Brain microvascular endothelial cell (primary cell): ENCODE data around the gene MESD.
A peak's percentile ranks its signal among the peaks of the same experiment; 100 is the strongest.

Source experiments
- DNase-seq: peaks from one replicate; pipeline ENCODE4 v3.0.0-alpha.2; 2020
- H3K27ac ChIP-seq: fragments of 250-450 bp; sonication (Bioruptor Pico); 2 replicates; pipeline ENCODE4 v1.5.1; 2020; ENCODE audit warnings: mild to moderate bottlenecking, moderate library complexity
- H3K27me3 ChIP-seq: fragments of 250-450 bp; sonication (Bioruptor Pico); replicated peaks from 2 replicates; pipeline ENCODE4 v1.5.1; 2020; ENCODE audit warnings: mild to moderate bottlenecking
- H3K36me3 ChIP-seq: fragments of 250-450 bp; sonication (Bioruptor Pico); replicated peaks from 2 replicates; pipeline ENCODE4 v1.5.1; 2020; ENCODE audit warnings: mild to moderate bottlenecking
- H3K4me3 ChIP-seq: 2 replicates; pipeline ENCODE4 v1.5.1; 2011; ENCODE audit warnings: low read depth, mild to moderate bottlenecking, control low read depth, low read length, moderate library complexity
- in situ Hi-C: cut with HindIII; loops from 2 replicates; pipeline ENCODE4 v1.10.0; 2017; ENCODE audit warnings: low sequenced_read_pairs, low pct_ligation_motif_present
- TF ChIP-seq, protein P1 (sequence below): IDR thresholded peaks from 2 replicates; pipeline ENCODE4 v1.5.1; 2011; ENCODE audit warnings: low read depth, mild to moderate bottlenecking, moderate library complexity, low read length, control low read depth, inconsistent platforms; ENCODE audit errors: missing control alignments

MESD gene

DNA sequence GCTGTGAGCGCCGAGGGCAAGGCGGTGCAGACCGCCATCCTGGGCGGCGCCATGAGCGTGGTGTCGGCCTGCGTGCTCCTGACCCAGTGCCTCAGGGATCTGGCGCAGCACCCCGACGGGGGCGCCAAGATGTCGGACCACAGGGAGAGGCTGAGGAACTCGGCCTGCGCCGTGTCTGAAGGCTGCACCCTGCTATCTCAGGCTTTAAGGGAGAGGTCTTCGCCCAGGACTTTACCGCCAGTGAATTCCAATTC is 13.4 kb upstream of the MESD start:
- DNase-seq, result no peak
- Histone ChIP-seq H3K36me3 (no peaks in the 10 kb centered on the region), H3K4me3 (peak overlapping the region; percentile 88), H3K27me3 (no peaks in the 10 kb centered on the region), H3K27ac (no peak overlapping the region)
- TF ChIP-seq, protein P1, sequence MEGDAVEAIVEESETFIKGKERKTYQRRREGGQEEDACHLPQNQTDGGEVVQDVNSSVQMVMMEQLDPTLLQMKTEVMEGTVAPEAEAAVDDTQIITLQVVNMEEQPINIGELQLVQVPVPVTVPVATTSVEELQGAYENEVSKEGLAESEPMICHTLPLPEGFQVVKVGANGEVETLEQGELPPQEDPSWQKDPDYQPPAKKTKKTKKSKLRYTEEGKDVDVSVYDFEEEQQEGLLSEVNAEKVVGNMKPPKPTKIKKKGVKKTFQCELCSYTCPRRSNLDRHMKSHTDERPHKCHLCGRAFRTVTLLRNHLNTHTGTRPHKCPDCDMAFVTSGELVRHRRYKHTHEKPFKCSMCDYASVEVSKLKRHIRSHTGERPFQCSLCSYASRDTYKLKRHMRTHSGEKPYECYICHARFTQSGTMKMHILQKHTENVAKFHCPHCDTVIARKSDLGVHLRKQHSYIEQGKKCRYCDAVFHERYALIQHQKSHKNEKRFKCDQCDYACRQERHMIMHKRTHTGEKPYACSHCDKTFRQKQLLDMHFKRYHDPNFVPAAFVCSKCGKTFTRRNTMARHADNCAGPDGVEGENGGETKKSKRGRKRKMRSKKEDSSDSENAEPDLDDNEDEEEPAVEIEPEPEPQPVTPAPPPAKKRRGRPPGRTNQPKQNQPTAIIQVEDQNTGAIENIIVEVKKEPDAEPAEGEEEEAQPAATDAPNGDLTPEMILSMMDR, result no peak
- in situ Hi-C loops, result no loop called here

DNA sequence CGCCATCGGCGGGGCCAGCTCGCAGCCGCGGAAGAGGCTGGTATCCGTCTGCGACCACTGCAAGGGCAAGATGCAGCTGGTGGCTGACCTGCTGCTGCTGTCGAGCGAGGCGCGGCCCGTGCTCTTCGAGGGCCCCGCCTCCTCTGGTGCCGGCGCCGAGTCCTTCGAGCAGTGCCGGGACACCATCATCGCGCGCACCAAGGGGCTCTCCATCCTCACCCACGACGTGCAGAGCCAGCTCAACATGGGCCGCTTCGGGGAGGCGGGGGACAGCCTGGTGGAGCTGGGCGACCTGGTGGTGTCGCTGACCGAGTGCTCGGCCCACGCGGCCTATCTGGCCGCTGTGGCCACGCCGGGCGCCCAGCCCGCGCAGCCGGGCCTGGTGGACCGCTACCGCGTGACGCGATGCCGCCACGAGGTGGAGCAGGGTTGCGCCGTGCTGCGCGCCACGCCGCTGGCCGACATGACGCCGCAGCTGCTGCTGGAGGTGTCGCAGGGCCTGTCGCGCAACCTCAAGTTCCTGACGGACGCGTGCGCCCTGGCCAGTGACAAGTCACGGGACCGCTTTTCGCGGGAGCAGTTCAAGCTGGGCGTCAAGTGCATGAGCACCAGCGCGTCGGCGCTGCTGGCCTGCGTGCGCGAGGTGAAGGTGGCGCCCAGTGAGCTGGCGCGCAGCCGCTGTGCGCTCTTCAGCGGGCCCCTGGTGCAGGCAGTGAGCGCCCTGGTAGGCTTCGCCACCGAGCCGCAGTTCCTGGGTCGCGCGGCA is 12.9 kb upstream of the MESD start:
- Histone ChIP-seq H3K36me3 (no peaks in the 10 kb centered on the region), H3K27ac (peak overlapping the region; percentile 90), H3K27me3 (no peaks in the 10 kb centered on the region), H3K4me3 (peak overlapping the region; percentile 88)
- no peak for DNase-seq
- in situ Hi-C loops, result no loop called here
- TF ChIP-seq, protein P1, result no peak

GRCh38 chr15:81002009-81002330 is 12.4 kb upstream of the MESD start:
- H3K36me3 ChIP-seq, result no peaks in the 10 kb centered on the region
- peak overlapping the region; percentile 88 for H3K4me3 ChIP-seq
- TF ChIP-seq, protein P1, result no peak
- H3K27ac ChIP-seq, result peak overlapping the region; percentile 90
- in situ Hi-C loops, result no loop called here
- no peak for DNase-seq
- H3K27me3 ChIP-seq, result no peaks in the 10 kb centered on the region

DNA sequence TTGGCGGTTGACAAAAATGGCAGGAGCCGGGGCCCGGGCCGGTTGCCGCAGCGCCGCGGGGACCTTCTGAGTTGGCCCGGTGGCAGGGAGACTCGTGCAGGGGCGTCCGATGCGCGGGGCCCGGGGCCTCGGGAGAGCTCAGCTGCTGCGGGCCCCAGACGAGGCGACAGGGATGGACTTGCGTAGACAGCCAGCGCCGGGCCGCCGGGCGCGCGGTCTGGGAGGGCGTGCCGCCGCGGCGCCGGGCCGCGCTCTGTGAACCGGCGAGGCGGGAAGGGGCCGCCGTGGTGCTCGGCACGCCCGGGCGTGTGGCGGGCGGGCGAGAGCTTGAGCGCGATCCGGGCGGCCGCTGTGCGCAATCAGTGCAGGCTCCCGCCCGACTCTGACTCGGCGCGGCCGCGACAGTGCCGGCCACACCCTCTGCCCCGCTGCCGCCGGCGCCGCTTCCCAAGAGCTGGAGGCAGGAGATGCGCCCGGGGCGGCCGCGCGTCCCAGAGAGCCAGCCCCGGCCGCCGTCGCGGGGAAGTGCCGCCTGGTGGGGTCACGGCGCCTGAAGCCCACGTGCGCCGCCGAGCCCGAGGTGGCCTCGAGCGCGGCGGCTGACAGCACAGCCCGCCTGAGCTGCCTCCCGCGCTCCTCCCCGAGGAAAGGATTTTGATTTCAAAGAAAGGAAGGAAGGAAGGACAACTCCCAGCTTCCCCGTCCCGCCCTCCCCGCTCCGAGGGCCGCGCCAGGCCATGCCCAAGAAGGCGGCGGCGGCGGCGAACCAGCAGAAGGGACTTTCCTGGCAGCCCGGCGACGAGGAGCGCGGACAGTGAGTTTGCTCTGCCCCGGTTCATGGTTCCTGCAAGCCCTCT is 11.8 kb upstream of the MESD start:
- H3K36me3 ChIP-seq, result no peaks in the 10 kb centered on the region
- TF ChIP-seq, protein P1, result no peak
- peak overlapping the region; percentile 90 for H3K27ac ChIP-seq
- in situ Hi-C loops, result no loop called here
- no peak for DNase-seq
- no peaks in the 10 kb centered on the region for H3K27me3 ChIP-seq
- H3K4me3 ChIP-seq, result peak overlapping the region; percentile 88

- DNase-seq, result peak; percentile 87
- Histone ChIP-seq H3K27me3 (no peaks in the 10 kb centered on the region), H3K27ac (peak within 1 kb of the TSS; percentile 90), H3K36me3 (no peaks in the 10 kb centered on the region), H3K4me3 (peak within 1 kb of the TSS; percentile 88)
- in situ Hi-C loops, result no loop called here
- TF ChIP-seq, protein P1, result no peak
These were observed 11.1 kb upstream of the MESD start, which contains the start of gene TLNRD1 for GRCh38 chr15:81000624-81001151. Gene TLNRD1 (plus strand): TSS chr15:81000923. CDS start chr15:81002272, 1,349 bp downstream.
